Coronary artery (tissue), 2 donors: Measurements from ENCODE around the gene TATDN3.
A peak's percentile ranks its signal among the peaks of the same experiment; 100 is the strongest.

Source experiments
- DNase-seq: peaks from one replicate; pipeline ENCODE4 v3.0.0-alpha.2; 2017; ENCODE audit warnings: low spot score
- H3K27ac ChIP-seq, 2 donors: fragments of 200-600 bp; sonication (generic); one replicate each; pipeline ENCODE4 v1.5.1; 2016 to 2019
- H3K4me3 ChIP-seq: fragments of 200-600 bp; sonication (generic); 2 replicates; pipeline ENCODE4 v1.5.1; 2016; ENCODE audit warnings: mild to moderate bottlenecking, moderate library complexity
- TF ChIP-seq, protein P1 (sequence below): fragments of 200-600 bp; sonication (generic); IDR thresholded peaks from one replicate; pipeline ENCODE4 v1.5.1; 2019; ENCODE audit warnings: antibody characterized with exemption

TATDN3 gene, protein sequence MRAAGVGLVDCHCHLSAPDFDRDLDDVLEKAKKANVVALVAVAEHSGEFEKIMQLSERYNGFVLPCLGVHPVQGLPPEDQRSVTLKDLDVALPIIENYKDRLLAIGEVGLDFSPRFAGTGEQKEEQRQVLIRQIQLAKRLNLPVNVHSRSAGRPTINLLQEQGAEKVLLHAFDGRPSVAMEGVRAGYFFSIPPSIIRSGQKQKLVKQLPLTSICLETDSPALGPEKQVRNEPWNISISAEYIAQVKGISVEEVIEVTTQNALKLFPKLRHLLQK

DNA sequence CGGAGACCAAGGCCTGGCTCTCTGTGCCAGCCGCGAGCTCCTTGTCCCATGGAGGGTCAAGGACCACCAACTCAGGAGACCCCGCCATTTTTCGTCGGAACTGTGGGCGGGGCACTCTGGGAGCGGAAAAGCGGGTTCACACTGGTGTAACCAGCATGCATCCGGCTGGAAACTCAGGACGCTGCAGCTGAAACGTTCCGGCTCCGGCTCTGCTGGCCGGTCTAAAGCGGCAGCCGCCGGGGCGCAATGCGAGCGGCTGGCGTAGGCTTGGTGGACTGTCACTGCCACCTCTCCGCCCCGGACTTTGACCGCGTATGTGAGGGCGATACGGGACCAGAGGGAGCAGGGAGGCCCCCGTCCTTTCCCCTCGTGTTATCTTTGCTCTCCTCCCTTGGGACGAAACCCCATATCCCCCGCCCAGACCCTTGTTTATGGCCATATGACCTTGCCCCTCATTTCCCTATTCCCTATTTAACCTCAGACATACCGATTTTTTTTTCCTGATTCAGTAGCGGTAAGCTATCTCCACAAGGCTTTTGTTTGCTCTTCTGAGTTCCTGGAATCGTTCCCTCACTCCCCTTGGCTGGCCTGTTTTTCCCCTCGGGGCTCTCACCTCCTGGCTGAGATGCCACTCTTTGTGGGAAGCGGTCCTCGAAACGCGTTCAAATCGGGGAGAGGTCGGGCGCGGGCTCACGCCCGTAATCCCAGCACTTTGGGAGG is at the start of gene TATDN3, which contains the start of gene NSL1:
Gene TATDN3, plus strand, starts transcription at position 219 of the 720 bp plus-strand sequence. Its CDS starts 28 bp downstream, at position 247.
Gene NSL1, minus strand, starts transcription at position 102 of the 720 bp plus-strand sequence. Its CDS starts 14 bp downstream, at position 88.
- Histone ChIP-seq H3K27ac (peak within 1 kb of the TSS; percentile 91 to 96), H3K4me3 (peak within 1 kb of the TSS; percentile 92)
- TF ChIP-seq, protein P1, sequence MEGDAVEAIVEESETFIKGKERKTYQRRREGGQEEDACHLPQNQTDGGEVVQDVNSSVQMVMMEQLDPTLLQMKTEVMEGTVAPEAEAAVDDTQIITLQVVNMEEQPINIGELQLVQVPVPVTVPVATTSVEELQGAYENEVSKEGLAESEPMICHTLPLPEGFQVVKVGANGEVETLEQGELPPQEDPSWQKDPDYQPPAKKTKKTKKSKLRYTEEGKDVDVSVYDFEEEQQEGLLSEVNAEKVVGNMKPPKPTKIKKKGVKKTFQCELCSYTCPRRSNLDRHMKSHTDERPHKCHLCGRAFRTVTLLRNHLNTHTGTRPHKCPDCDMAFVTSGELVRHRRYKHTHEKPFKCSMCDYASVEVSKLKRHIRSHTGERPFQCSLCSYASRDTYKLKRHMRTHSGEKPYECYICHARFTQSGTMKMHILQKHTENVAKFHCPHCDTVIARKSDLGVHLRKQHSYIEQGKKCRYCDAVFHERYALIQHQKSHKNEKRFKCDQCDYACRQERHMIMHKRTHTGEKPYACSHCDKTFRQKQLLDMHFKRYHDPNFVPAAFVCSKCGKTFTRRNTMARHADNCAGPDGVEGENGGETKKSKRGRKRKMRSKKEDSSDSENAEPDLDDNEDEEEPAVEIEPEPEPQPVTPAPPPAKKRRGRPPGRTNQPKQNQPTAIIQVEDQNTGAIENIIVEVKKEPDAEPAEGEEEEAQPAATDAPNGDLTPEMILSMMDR, result no peak
- peak; percentile 93 for DNase-seq

DNA sequence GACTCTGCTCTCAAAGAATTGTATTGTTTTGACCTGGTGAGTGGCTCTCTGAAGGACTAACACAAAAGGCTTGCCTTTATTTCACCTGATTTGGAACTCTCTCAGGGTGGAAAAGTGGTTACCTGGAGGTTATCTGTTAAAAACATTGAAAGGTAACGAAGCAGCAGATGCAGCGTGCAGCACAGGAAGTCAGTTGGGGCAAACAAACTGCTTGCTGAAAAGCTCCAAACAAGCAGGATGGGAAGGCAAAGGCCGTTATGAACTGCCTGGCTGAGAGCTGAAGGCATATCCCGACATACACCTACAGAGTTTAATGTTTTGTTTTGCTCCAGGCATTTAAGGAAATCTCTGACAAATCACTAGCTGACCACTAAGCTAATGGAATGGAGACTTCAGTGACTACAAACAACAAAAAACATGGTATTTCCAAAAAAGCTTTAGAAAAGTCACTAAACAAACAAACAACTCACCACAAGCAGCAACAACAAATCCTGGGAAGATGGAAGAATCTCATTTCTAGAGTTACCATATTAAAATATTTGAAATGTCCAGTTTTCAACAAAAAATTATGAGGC is 47.7 kb upstream of the TATDN3 start:
- Histone ChIP-seq H3K27ac (no peak overlapping the region), H3K4me3 (no peak overlapping the region)
- no peak for DNase-seq
- TF ChIP-seq, protein P1, result no peak

DNA sequence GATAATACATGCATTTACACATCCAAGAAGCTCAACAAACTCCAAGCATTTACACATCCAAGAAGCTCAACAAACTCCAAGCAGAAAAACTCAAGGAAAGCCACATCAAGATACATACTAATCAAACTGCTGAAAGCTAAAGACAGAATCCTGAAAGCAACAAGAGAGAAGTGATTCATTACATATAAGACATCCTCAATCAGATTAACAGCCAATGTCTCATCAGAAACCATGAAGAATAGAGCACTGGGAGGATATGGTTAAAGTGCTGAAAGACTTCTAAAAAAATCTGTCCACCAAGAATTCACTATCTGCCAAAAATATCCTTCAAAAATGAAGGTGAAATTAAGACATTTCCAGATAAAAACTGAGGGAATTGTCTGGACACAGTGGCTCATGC is 46.4 kb upstream of the TATDN3 start:
- Histone ChIP-seq H3K27ac (no peak overlapping the region), H3K4me3 (no peak overlapping the region)
- DNase-seq, result no peak
- TF ChIP-seq, protein P1, result no peak

DNA sequence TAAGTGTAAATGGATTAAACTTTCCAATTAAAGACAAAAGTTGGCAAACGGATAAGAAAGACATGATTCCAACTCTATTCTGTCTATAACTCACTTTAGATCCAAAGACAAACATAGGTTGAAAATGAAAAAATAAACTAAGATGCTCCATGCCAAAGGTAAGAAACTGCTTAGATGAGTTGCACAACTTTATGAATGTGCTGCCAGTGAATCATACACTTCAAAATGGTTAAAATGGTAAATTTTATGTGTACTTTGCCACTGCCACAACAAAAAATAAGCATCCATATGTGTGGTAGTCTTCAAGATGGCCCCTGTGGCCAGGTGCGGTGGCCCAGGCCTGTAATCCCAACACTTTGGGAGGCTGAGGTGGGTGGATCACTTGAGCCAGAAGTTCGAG is 45.1 kb upstream of the TATDN3 start:
- TF ChIP-seq, protein P1, result no peak
- H3K27ac ChIP-seq, result no peak overlapping the region
- H3K4me3 ChIP-seq, result no peak overlapping the region
- DNase-seq, result no peak

DNA sequence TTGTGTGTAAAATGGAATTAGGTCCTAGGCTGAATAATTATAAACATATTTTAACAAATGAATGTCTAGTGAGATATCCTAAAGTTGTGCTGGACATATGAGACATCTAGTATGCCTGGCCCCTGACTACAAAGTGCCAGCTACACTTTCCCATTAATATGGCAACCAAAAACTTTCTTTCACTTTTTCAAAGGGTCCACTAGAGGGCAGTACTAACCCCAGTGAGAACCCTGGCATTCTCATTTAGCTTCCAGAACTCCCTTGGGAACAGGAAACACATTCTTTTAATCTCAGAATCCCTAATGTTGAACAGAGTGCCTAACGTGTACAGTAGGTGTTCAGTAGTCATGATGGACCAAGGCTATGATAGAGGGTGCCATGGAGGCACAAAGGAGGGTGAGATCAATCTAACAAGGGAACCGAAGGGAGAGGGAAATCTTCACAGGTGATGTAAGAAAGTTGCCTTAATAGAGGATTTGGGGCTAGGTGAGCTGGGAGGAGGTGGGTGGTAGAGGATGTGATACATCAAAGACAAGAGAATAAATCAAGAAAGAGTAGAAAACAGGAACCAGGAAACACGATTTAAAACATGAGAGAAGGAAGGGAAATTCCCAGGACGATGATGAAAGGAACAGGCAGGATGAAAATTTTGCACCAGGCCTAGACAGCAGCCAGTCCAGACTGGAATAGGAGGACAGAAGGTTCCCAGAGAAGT is 41.7 kb upstream of the TATDN3 start:
- H3K27ac ChIP-seq, result no peak overlapping the region
- no peak for DNase-seq
- TF ChIP-seq, protein P1, result peak; percentile 12
- H3K4me3 ChIP-seq, result no peak overlapping the region

DNA sequence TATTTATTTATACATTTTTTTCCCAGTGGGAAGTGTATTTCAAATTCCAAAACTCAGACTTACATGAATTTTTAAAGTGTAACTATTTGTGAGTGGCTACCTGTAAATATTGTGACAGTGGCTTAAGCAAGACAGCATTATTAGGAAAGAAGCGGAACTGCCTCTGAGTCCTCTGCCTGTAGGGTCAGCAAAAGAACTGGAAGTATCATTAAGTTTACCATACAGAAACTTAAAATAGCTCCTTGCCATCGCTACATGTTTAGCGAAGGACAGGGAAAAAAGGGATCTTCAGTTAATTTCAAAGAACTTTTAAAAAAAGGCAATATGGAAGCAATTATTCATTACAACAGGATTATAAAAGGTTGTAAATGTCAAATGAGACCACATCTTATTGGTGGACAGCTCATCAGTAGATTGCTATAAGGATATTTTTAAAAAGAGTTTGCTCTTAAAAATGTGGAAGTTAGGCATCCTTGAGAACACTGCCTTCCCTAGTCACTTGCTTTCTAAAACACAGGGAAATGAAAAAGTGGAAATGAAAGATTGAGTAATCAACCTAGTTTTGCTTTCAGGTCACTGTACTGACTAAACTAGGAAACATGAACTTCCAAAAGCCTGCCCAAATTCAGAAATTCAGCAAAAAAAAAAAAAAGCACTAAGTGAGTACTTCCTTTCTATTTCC is 39.3 kb upstream of the TATDN3 start:
- Histone ChIP-seq H3K27ac (no peak overlapping the region), H3K4me3 (peak overlapping the region; percentile 31)
- no peak for DNase-seq
- TF ChIP-seq, protein P1, result no peak
